NCI-H345 (cell line): Measurements from ENCODE around the gene PPM1J.
A peak's percentile ranks its signal among the peaks of the same experiment; 100 is the strongest.
"Not testable (repeated sequence)": the region's sequence is repeated elsewhere in the genome, so short reads cannot be mapped to it uniquely, and the experiment has no call there.

Experiments used
- DNase-seq: peaks from one replicate; lab custom pipeline; 2025; lab: John Stamatoyannopoulos, UW

The PPM1J gene, protein sequence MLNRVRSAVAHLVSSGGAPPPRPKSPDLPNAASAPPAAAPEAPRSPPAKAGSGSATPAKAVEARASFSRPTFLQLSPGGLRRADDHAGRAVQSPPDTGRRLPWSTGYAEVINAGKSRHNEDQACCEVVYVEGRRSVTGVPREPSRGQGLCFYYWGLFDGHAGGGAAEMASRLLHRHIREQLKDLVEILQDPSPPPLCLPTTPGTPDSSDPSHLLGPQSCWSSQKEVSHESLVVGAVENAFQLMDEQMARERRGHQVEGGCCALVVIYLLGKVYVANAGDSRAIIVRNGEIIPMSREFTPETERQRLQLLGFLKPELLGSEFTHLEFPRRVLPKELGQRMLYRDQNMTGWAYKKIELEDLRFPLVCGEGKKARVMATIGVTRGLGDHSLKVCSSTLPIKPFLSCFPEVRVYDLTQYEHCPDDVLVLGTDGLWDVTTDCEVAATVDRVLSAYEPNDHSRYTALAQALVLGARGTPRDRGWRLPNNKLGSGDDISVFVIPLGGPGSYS

DNA sequence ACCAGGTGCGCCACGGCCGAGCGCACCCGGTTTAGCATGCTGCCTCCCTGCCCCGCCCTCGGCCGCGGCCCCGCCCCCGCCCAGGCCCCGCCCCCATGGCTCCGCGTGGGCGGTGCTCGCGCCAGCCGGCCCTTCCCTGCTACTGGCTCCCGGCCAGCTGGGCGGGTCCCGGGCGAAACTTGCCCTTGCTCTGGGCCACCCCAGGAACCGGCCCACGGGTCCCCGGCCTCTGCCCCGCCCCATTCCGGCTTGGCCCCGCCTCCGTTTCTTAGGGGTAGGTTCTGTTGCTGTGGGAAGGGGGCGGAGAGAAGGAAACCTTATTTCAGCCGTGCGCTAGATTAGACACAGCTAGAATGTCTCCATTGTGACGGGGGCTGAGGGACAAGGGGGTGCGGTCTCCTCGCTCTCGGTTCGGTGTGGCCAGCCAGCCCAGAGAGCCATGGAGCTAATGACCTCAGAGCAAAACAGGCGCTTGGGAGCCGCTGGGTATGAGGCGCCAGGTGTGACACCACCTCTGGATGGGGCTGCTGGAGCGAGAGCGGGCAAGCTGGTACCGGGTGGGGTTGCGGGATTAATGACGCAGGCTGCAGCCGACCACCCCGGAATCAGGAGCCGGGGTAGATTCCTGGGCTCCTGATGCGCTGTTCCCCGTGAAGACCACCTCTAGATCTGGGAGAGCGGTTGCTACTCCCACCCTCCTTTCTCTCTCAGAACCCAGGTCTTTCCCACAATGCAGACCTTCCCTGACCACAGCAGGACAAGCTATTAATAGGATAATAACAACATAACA is at the start of gene PPM1J:
PPM1J (minus strand) TSS at position 69 of the 790 bp plus-strand sequence; CDS start at position 38, 31 bp downstream.
- peak; percentile 90 for DNase-seq

DNA sequence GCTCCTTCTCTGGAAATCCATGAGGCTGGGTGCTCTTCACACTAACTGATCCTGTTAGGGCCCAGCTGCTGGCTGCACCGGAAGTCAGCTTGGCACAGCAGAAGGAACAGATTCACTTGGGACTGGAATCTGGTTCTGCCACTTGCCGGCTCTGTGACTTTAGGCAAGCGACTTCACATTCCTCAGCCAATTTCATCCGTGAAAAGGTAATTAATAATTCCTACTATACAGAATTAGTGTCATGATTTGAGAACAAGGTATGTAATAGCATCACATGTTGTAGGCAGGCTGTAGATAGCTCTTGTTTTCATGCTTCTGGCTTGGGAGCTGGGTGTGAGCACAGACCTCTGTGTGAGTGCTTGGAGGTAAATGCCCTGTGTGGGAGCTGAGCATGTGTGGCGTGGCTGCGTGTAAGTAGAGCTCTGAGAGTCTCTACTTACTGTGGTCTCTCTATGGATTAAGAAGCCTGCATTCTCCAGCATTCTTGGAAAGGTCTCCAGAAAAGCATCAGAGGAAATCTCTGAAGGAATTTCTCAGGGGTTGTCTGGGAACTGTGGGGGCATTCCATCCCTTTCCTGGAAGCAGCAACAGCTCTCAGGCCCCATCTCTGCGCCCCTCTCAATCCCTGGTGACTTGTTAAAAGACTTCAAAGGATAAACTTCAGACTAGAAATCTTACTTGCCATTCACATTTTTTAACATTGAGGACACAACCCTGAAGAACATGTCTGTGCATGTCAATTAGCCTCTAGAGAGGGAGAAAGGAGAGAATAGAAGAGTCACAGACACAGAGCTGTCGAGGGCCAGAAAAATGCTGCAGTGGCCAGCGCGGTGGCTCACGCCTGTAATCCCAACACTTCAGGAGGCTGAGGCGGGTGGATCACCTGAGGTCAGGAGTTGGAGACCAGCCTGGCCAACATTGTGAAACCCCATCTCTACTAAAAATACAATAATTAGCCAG is 47.7 kb upstream of the PPM1J start:
- DNase-seq = no peak

DNA sequence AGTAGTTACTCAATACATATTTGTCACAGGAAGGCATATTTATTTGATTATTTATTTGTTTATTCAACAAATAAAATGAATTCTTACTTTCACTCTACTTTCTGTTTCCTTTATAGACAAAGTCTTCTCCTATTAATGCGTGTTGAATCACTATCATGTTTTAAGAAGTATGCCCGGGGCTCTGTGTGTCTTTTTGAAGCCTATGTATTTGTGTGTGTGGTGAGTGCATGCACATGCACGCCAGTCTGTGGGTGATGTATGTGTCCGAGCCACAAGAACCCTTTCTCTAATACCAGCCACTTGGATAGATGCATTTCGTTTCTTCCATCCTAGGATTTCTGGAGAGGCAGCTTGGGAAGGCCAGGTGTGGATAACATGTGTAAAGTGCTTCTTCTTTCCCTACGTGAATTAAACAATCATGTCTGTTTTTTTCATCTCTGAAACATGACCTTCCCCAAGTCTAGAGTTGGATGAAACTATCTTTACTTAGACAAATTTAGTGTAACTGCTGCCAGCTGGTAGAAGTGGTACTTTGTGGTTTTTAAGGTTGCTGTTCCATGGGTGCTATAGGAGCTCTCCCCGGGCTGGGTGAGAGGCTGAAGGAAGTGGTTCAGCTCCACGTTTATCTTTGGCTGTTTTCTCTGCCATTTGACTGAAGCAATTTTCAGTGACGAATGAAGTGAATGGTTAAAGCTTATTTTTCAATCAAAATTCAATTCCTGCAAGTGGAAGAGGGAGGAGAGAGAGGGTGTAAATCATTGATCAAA is 46.8 kb upstream of the PPM1J start:
- no peak for DNase-seq

DNA sequence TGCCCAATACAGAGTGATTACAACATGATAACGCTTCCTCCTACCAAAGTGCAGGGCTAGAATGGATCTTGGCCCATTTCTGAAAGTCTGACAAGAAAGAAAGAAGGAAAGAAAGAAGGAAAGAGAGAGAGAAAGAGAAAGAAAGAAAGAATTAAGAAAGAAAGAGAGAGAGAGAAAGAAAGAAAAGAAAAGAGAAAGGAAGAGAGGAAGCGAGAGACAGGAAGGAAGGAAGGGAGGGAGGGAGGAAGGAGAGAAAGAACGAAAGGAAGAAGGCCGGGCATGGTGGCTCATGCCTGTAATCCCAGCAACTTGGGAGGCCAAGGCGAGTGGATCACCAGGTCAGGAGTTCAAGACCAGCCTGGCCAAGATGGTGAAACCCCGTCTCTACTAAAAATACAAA is 44.1 kb upstream of the PPM1J start:
- DNase-seq = no peak

DNA sequence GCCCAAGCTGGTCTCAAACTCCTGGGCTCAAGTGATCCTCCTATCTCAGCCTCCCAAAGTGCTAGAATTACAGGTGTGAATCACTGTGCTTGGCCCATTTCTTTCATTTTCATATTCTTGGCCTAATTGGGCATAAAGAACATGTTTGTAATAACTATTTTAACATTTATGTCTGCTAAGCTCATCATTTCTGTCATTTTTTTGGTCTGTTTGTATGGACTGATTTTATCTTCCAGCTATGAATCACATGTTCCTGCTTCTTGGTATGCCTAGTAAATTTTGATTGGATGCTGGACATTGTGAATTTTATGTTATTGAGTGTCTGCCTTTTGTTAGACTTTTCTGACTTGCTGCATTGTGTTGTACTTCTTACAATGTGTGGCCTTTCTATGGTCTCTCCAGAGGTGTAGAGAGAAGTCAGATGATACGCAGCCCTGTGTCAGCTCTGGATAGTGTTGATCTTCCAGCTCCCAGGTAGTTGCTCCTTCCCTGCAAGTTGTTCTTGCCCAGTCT is 39.0 kb upstream of the PPM1J start:
- no peak for DNase-seq

DNA sequence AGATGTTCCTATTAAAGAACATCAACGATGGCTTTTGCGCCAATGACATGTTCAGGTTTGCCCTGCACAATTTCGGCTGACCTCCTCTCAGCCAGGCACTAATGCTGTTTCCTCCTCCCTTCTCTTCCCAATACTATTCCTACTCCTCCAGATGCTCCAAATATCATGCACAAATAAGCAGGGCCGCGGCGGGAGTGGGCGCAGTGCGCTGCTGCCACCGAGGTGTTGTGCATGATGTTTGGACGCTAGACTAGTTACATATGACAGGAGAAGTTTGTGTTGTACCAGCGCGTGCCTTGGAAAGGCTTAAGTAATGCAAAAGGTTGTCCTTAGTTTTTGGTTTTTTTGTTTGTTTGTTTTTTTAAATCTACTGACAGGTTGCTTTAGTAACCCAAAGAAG is 33.3 kb upstream of the PPM1J start:
- no peak for DNase-seq

DNA sequence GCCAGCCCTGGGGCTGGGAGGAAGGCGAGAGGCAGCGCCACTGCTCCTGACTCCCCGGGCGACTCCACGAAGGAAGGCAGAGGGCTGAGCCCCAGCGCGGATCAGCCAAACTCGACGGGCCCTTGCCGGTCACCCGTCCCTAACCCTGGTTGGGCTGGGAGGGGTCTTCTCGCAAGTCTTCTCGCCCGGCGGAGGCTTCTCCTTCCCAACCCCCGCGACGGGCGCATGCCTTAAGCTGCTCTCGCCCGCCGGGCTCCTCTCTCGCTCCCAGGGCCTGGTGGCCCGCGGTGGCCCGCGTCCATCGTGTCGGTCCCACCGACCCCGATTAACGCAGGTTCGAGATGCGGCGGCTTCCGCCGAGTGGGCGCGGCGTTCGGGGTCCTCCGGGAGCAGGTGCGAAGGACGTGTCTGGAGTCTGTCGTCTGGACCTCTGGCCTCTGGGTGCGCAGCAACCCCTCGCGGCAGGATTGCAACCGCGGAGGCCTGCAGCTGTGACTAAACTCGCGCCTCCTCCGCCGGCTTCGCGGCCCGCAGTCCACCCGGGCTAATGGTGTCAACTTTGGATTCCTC is 29.0 kb upstream of the PPM1J start:
- DNase-seq = no peak

DNA sequence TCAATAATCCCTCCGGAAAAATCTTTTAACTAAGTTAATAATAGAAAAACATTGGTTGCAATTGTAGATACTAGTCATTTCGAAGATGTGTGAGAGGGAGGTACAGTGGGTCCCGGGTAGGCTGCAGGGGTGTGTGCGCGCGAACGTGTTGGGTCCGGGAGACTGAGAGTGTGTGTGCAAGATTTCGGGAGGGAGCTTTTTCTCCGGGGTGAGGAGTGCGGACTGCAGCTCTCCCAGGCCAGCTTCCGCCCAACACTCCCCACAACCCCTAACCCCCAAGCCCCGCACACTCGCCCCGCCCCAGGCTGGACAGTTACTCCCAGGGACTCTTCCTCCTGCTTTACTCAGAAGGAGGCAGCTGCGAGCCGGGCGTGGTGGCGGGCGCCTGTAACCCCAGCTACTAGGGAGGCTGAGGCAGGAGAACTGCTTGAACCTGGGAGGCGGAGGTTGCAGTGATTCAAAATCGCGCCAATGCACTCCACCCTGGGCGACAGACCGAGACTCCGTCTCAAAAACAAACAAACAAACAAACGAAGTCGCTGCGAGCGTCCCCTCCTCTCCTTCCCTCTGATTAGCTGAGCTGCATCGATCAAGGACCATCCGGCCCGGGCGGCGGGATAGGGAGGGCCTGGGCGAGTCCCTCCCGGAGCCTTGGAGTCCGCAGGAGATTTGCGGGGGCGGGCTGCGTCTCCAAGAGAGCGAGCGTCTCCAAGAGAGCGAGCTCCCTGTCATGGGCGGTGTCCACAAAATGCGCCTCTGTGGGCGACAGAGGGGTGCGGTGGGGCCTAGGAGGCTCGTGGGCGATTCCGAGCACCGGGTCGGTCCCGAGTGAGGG is 28.3 kb upstream of the PPM1J start:
- DNase-seq = no peak

DNA sequence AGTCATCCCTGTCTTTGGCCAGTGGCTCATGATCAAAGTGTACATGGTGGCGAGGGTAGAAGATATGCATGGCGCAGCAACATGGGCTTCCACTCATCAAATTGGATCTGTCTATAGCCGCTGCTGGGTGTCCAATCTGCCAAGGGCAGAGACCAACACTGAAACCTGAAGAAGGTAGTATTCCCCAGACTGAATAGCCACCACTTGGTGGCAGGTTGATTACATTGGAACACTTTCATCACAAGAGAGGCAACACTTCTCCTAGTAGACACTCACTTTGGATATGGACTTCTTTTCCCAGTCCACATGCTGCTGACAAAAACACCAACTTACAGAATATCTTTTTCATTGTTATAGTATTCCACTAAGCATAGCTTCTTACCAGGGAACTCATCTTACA is 22.4 kb upstream of the PPM1J start:
- DNase-seq = no peak

DNA sequence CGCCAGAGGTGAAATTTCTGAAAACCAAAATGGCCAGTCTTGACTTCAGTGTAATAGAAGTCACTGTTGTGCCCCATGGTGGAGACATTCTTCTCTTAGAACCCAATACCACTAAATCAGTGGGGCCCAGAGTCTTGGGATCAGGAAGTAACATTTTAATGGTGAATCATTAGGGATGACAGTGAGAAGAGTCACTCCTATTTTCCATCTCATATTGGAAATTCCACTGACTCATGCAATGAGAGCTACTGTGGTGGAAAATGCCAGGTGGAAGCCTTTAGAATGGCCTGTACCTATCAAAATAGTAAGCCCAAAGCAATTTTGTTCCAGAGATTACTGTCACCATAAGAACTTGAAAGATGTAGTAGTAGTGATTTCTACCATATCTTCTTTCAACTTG is 20.6 kb upstream of the PPM1J start:
- no peak for DNase-seq

DNA sequence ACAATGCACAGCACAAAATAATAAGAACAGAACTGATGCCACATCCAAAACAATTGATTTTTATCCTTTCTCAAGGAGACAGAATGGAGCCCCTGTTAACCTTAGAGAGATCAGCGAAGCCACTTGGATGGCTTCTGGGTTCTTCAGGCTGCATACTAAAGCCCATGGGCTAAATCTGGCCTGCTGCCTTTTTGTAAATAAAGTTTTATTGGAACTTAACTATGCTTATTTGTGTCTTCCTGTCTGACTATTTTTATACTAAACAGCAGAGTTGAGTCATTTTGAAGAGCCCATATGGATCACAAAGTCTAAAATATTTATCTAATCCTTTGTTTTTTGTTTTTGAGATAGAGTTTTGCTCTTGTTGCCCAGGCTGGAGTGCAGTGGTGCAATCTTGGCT is 16.3 kb upstream of the PPM1J start:
- no peak for DNase-seq

DNA sequence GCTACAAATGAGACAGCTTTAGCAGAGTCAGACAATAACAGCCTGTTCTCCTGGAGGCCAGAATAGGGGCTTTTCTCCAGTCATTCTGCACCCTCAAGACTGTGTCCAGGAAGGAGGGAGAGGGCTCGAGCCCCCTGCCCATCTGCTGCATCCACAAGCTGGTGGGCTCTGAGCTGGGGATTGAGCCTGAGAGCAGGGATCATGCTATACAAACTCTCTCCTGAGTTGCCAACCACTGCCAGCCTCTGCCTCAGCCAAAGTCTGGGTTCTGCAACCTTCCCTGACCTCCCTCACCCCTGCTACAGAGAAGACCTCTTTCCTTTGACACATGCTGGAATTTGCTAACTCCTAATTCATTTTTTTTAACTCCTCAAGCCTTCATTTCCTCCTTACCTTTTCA is 14.8 kb upstream of the PPM1J start:
- no peak for DNase-seq

DNA sequence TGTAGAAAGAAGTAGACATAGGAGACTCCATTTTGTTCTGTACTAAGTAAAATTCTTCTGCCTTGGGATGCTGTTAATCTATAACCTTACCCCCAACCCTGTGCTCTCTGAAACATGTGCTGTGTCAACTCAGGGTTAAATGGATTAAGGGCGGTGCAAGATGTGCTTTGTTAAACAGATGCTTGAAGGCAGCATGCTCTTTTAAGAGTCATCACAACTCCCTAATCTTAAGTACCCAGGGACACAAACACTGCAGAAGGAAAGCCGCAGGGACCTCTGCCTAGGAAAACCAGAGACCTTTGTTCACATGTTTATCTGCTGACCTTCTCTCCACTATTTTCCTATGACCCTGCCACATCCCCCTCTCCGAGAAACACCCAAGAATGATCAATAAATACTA is 13.9 kb upstream of the PPM1J start:
- DNase-seq = not testable (repeated sequence)

DNA sequence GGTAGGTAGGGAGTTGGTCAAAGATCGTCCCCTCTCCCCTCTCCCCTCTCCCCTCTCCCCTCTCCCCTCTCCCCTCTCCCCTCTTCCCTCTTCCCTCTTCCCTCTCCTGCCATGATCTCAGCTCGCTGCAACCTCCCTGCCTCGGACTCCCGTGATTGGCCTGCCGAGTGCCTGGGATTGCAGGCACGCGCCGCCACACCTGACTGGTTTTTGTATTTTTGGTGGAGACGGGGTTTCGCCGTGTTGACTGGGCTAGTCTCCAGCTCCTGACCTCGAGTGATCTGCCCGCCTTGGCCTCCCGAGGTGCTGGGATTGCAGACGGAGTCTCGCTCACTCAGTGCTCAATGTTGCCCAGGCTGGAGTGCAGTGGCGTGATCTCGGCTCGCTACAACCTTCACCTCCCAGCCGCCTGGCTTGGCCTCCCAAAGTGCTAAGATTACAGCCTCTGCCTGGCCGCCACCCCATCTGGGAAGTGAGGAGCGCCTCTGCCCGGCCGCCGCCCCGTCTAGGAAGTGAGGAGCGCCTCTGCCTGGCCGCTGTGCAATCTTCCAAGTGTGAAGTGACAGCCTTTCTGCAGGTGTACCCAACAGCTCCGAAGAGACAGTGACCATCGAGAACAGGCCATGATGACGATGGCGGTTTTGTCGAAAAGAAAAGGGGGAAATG is 13.3 kb upstream of the PPM1J start:
- DNase-seq = not testable (repeated sequence)

DNA sequence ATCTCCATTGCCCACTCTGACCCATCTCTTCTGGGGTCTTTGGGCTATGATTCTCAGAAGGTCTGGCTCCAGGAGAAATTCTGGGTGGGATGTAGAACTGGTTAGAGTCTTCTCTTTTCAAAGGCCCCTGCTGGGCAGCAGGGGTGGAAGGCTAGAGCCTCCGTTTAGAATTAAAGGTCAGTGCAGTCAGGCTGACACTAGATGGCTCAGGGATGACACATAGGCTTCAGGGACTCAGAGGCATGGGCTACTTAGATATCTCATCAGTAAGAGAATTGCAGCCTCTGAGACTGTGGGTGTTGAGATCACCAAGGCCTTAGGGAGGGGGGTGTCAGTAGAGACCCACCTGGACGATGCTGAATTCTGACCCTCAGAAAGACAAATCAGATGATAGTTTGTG is 12.6 kb upstream of the PPM1J start:
- no peak for DNase-seq

DNA sequence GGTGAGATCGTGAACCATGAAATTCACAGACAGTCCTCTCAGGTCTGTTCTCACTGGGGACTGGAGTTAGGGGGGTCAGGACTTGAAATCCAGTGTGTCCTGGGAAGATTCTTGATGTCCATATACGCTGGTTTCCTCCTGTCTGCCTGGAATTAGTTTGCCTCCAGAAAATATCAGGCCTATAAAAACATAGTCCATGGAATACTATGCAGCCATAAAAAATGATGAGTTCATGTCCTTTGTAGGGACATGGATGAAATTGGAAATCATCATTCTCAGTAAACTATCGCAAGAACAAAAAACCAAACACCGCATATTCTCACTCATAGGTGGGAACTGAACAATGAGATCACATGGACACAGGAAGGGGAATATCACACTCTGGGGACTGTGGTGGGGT is 9.1 kb upstream of the PPM1J start:
- DNase-seq = not testable (repeated sequence)

DNA sequence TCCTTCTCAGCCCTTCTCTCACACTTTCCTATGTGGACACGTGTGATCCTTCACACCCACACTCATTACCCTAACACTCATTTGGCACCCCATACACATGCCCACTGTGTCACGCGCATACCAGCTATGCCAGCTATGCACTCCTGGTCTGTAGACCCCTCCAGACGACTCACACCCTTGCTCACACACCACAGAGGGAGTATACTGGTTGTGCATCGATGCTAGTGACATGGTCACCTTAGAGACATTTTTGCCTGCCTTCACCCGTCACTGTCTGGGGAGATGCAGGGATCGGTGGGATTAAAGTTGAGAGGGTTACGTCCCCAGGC is 8.3 kb upstream of the PPM1J start:
- no peak for DNase-seq

DNA sequence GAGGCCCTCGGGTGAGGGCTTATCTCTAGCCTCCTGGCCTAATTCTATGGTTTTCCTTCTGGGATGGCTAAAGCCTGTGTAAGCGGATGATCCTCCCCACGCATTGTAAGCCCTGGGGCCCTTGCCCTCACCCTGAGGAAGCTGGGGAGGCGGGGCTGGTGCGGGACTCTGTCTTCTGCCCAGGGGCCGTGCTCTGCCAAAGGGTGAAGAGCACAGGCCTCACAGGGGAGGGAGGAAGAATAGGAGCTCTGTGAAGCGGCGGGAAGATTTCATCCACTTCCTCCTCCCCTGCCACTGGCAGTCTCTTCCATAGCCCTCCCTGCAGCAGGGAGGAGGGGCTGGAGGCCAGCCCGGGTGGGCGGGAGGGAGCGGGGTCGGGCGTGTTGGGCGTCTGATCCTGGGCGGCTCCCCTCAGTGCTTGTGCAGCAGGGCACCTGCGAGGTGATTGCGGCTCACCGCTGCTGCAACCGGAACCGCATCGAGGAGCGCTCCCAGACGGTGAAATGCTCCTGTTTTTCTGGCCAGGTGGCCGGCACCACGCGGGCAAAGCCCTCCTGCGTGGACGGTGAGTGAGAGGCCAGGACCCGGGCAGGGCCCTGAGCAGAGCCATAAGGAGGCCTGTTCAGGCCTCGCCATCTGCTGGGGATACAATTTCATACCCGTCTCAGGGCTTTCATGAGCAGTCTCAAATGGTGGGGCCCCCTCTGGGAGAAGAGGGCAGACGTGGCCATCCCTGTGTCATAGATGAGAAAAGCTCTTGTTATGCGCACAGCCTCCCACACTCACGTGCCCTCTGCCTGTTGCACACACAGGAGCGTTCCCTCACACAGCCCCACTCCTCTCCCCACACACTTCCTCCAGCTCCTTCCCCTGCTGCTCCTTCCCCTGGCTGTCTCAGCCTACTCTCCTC is 7.7 kb upstream of the PPM1J start:
- DNase-seq = no peak
